A549 (cell line): Measurements from ENCODE around the gene SZT2. TPM values are rescaled to one million over a fixed set of nuclear protein-coding genes. Genes with fewer than 3 reads are reported as not detected.
"Not testable (repeated sequence)": the region's sequence is repeated elsewhere in the genome, so short reads cannot be mapped to it uniquely, and the experiment has no call there.

Experiments
- ATAC-seq, 2 experiments: fragments of 200-7000 bp in 1 of 2; fragments of >200 bp in 1 of 2; cut with Nextera tagmentation in 1 of 2; cut with Tn5 transposase in 1 of 2; 3 replicates each; pipeline versions ENCODE4 v1.8.0 to v1.9.1; 2018 to 2020; ENCODE audit warnings: mild to moderate bottlenecking in 1 of 2, moderate library complexity in 1 of 2
- CTCF ChIA-PET: fragments of 300-600 bp; sonication (Branson Sonifier 250); formaldehyde crosslinking; extraction: SDS; loops from one replicate; lab custom pipeline; 2021; ENCODE audit warnings: antibody characterized with exemption, inconsistent platforms; lab: Yijun Ruan, JAX
- POLR2A ChIA-PET: fragments of 350-600 bp; formaldehyde crosslinking; extraction: SDS; loops from one replicate; lab custom pipeline; 2021; ENCODE audit warnings: antibody characterized with exemption, inconsistent platforms; lab: Yijun Ruan, JAX
- DNase-seq, 2 experiments: peaks; one replicate each; pipeline versions ENCODE4 v3.0.0 to v3.0.0-alpha.2; 2011 to 2016; ENCODE audit warnings: low read depth in 1 of 2, low spot score in 1 of 2
- FAIRE-seq: peaks from 2 replicates; lab custom pipeline; 2011; peaks lifted over from hg19 to GRCh38; lab: Jason Lieb, UNC
- H3K27ac ChIP-seq, 2 experiments: fragments of >200 bp; sonication (Bioruptor Twin); formaldehyde crosslinking; 3 replicates each; pipeline ENCODE4 v1.5.1; 2016 to 2017
- H3K4me1 ChIP-seq: fragments of >200 bp; sonication (Bioruptor Twin); formaldehyde crosslinking; 3 replicates; pipeline ENCODE4 v1.6.1; 2016
- H3K4me2 ChIP-seq: fragments of >200 bp; sonication (Bioruptor Twin); formaldehyde crosslinking; 3 replicates; pipeline ENCODE4 v1.6.1; 2016
- H3K4me3 ChIP-seq: fragments of >200 bp; sonication (Bioruptor Twin); formaldehyde crosslinking; 3 replicates; pipeline ENCODE4 v1.5.1; 2016
- H3K9me3 ChIP-seq: fragments of >200 bp; sonication (Bioruptor Twin); formaldehyde crosslinking; 3 replicates; pipeline ENCODE4 v1.6.1; 2016
- CHD2 ChIP-seq: fragments of 150-350 bp; IDR thresholded peaks from 2 replicates; pipeline ENCODE4 v1.6.1; 2014; ENCODE audit warnings: low read length; ENCODE audit not compliant: partially characterized antibody
- CHD4 ChIP-seq: fragments of 200-600 bp; sonication (generic); IDR thresholded peaks from 2 replicates; pipeline ENCODE4 v1.6.1; 2016; ENCODE audit warnings: antibody characterized with exemption, mild to moderate bottlenecking, borderline replicate concordance
- E2F6 ChIP-seq: IDR thresholded peaks from 2 replicates; pipeline ENCODE4 v1.6.1; 2012; ENCODE audit warnings: low read depth, borderline replicate concordance
- ELK1 ChIP-seq: fragments of 150-350 bp; IDR thresholded peaks from 2 replicates; pipeline ENCODE4 v1.6.1; 2014; ENCODE audit warnings: low read depth, mild to moderate bottlenecking, low read length
- GATA3 ChIP-seq: IDR thresholded peaks from 2 replicates; pipeline ENCODE4 v1.6.1; 2012; ENCODE audit warnings: borderline replicate concordance
- HES2 ChIP-seq: fragments of >200 bp; sonication (Bioruptor Twin); formaldehyde crosslinking; IDR thresholded peaks from 2 replicates; pipeline ENCODE4 v1.6.1; 2016
- HEYL ChIP-seq: fragments of 250-450 bp; sonication (Bioruptor Pico); IDR thresholded peaks from 2 replicates; pipeline ENCODE4 v1.8.0; 2021; ENCODE audit warnings: mild to moderate bottlenecking, moderate library complexity
- HOXB13 ChIP-seq: fragments of 250-450 bp; sonication (Bioruptor Pico); IDR thresholded peaks from 2 replicates; pipeline ENCODE4 v1.5.0; 2020; ENCODE audit warnings: low read depth, mild to moderate bottlenecking, moderate library complexity
- JUN ChIP-seq, 2 experiments: fragments of >200 bp; sonication (Bioruptor Twin); formaldehyde crosslinking; IDR thresholded peaks; 2 replicates in 1 of 2; 3 replicates in 1 of 2; pipeline ENCODE4 v1.6.1; 2016 to 2017
- MAX ChIP-seq: IDR thresholded peaks from 2 replicates; pipeline ENCODE4 v1.6.1; 2012
- MAZ ChIP-seq: fragments of 150-350 bp; IDR thresholded peaks from 2 replicates; pipeline ENCODE4 v1.6.1; 2014; ENCODE audit warnings: antibody characterized with exemption, low read depth, low read length, borderline replicate concordance
- MYC ChIP-seq: IDR thresholded peaks from 2 replicates; pipeline ENCODE4 v1.6.1; 2012; ENCODE audit warnings: mild to moderate bottlenecking, inconsistent platforms, low read length, improper control_type of control experiment, borderline replicate concordance
- NFE2L2 ChIP-seq: fragments of 150-350 bp; conservative IDR thresholded peaks from 2 replicates; pipeline ENCODE4 v1.6.1; 2014; ENCODE audit warnings: low read length
- NPAS2 ChIP-seq: fragments of 250-450 bp; sonication (Bioruptor Pico); IDR thresholded peaks from 2 replicates; pipeline ENCODE4 v1.8.0; 2022; ENCODE audit warnings: mild to moderate bottlenecking, moderate library complexity, borderline replicate concordance
- PHF8 ChIP-seq: fragments of 200-600 bp; sonication (generic); IDR thresholded peaks from 2 replicates; pipeline ENCODE4 v1.6.1; 2016; ENCODE audit warnings: low read depth, mild to moderate bottlenecking, antibody characterized with exemption, moderate library complexity, borderline replicate concordance
- POLR2A ChIP-seq: IDR thresholded peaks from 2 replicates; pipeline ENCODE4 v1.6.1; 2012; ENCODE audit warnings: mild to moderate bottlenecking, low read length
- RARB ChIP-seq: fragments of 250-450 bp; sonication (Bioruptor Pico); IDR thresholded peaks from 2 replicates; pipeline ENCODE4 v1.8.0; 2021; ENCODE audit warnings: mild to moderate bottlenecking, moderate library complexity
- SREBF2 ChIP-seq: fragments of 450-650 bp; IDR thresholded peaks from 2 replicates; pipeline ENCODE4 v1.6.1; 2014; ENCODE audit warnings: mild to moderate bottlenecking, moderate library complexity
- TFCP2L1 ChIP-seq: fragments of 250-450 bp; sonication (Bioruptor Pico); IDR thresholded peaks from 2 replicates; pipeline ENCODE4 v1.5.0; 2021; ENCODE audit warnings: mild to moderate bottlenecking
- TP53 ChIP-seq: fragments of 250-450 bp; sonication (Bioruptor Pico); IDR thresholded peaks from 2 replicates; pipeline ENCODE4 v1.5.0; 2021; ENCODE audit warnings: mild to moderate bottlenecking, moderate library complexity
- USF2 ChIP-seq: fragments of 450-650 bp; IDR thresholded peaks from 2 replicates; pipeline ENCODE4 v1.6.1; 2014; ENCODE audit warnings: antibody characterized with exemption
- WGBS: methylation state at CpG from one replicate; pipeline ENCODE4 v1.1.6; 2017; ENCODE audit errors: missing lambda C conversion rate; 5-methylcytosine and 5-hydroxymethylcytosine counted together
- polyA plus RNA-seq, 4 experiments: library from polyadenylated mRNA; depleted of rRNA in 3 of 4; stranded (reverse); fragments of >200 nt; fragmentation: RNase III in 1 of 4; extraction: RNeasy Plus Mini Kit Qiagen cat#74134 plus additional on column Dnase treatment in 1 of 4; gene quantifications; 2 replicates in 3 of 4; 3 replicates in 1 of 4; pipeline ENCODE4 v1.2.3, GENCODE V29; 2011 to 2017

Gene SZT2
- polyA plus RNA-seq, 2 of the 4 experiments (the other 2 are of a cell fraction): 6.1 to 6.5 TPM

- Histone ChIP-seq H3K4me2 (no peak overlapping the region), H3K9me3 (no peaks in the 10 kb centered on the region), H3K27ac (no peak overlapping the region), H3K4me1 (no peaks in the 10 kb centered on the region), H3K4me3 (no peak overlapping the region)
- FAIRE-seq: no peak
- WGBS: 94% methylated on average over 3 of the region's 3 CpGs
- no peak for ATAC-seq
- ChIA-PET CTCF (interaction anchor here (0.7 to 1.0 kb wide), 2 partner anchors 17 to 131 kb away, joined by 3 to 4 read pairs; no protein-coding TSS in a partner anchor), POLR2A (no interaction called here)
- no peak for TF ChIP-seq MYC
- TF ChIP-seq TP53 (CRISPR knock-in tag): no peak
- TF ChIP-seq JUN (IDR thresholded peaks at IDR 0.05): no peak
- TF ChIP-seq HEYL: no peak
- TF ChIP-seq TFCP2L1 (CRISPR knock-in tag): no peak
- TF ChIP-seq NPAS2 (CRISPR knock-in tag): no peak
- no peak for TF ChIP-seq MAZ
- no peak for TF ChIP-seq SREBF2
- no peak for DNase-seq
Observed at GRCh38 chr1:43398227-43398626, 8.5 kb downstream of the SZT2 start.

- H3K4me3 ChIP-seq, FAIRE-seq, POLR2A ChIA-PET, H3K27ac ChIP-seq, DNase-seq, ATAC-seq, H3K9me3 ChIP-seq, H3K4me2 ChIP-seq, H3K4me1 ChIP-seq: not testable (repeated sequence)
- 95% methylated on average over 9 of the region's 9 CpGs for WGBS
- CTCF ChIA-PET: interaction anchor here (0.7 to 1.5 kb wide), 3 partner anchors 14 to 355 kb away, joined by 3 to 7 read pairs (median 4); no protein-coding TSS in a partner anchor
Observed at GRCh38 chr1:43400441-43400840, 10.7 kb downstream of the SZT2 start.

- Histone ChIP-seq H3K4me1 (no peaks in the 10 kb centered on the region), H3K4me2 (no peak overlapping the region)
- TF ChIP-seq USF2 (no peak), TP53 (CRISPR knock-in tag) (no peak), HOXB13 (no peak), HES2 (no peak), RARB (CRISPR knock-in tag) (no peak), NPAS2 (CRISPR knock-in tag) (no peak), GATA3 (no peak), POLR2A (no peak), HEYL (no peak), PHF8 (no peak), MYC (no peak), ELK1 (no peak), CHD4 (no peak), CHD2 (no peak), MAX (no peak), E2F6 (no peak), MAZ (no peak), NFE2L2 (no peak)
- TF ChIP-seq, all 56 proteins: peak for 0
- no peaks in the 10 kb centered on the region for H3K9me3 ChIP-seq
- 94% methylated on average over 6 of the region's 6 CpGs for WGBS
- ChIA-PET CTCF (interaction anchor here (1.5 kb wide), 1 partner anchor 12 kb away, joined by 7 read pairs; no protein-coding TSS in a partner anchor), POLR2A (no interaction called here)
- no peak overlapping the region for H3K27ac ChIP-seq
- ATAC-seq (no peak), DNase-seq (no peak), FAIRE-seq (no peak)
- H3K4me3 ChIP-seq: no peak overlapping the region
Observed at GRCh38 chr1:43402089-43402865, 12.6 kb downstream of the SZT2 start.
